Body of pancreas (tissue), 4 donors: ENCODE data around the gene CDC25B. TPM values are rescaled to one million over a fixed set of nuclear protein-coding genes. Genes with fewer than 3 reads are reported as not detected.

ENCODE experiments used
- ATAC-seq: fragments of 150-250 bp; one replicate; pipeline ENCODE4 v1.9.1; 2016
- DNase-seq, 4 donors: peaks; one replicate each; pipeline ENCODE4 v3.0.0-alpha.2; 2019
- H3K27ac ChIP-seq, 4 donors: fragments of 200-600 bp; sonication (generic); 1 replicate in 3 of 4; 2 replicates in 1 of 4; pipeline versions ENCODE4 v1.5.1 to v1.6.1; 2016 to 2019; ENCODE audit warnings: mild to moderate bottlenecking in 1 of 4, mixed read lengths in 1 of 4, moderate library complexity in 1 of 4
- H3K27me3 ChIP-seq, 2 donors: fragments of 200-600 bp; sonication (generic); one replicate each; pipeline ENCODE4 v1.6.0; 2016; ENCODE audit warnings: mild to moderate bottlenecking in 1 of 2
- H3K36me3 ChIP-seq, 2 donors: fragments of 200-600 bp; sonication (generic); replicated peaks in 1 of 2; 2 replicates each; pipeline ENCODE4 v1.5.1; 2016; ENCODE audit warnings: low read depth in 2 of 2; ENCODE audit not compliant: insufficient read depth in 1 of 2
- H3K4me1 ChIP-seq: fragments of 200-600 bp; sonication (generic); one replicate; pipeline ENCODE4 v1.6.0; 2016
- H3K4me3 ChIP-seq, 2 donors: fragments of 200-600 bp; sonication (generic); 1 replicate in 1 of 2; 2 replicates in 1 of 2; pipeline ENCODE4 v1.5.1; 2016 to 2019
- H3K9me3 ChIP-seq, 3 donors: fragments of 200-600 bp; sonication (generic); 1 replicate in 2 of 3; 2 replicates in 1 of 3; pipeline ENCODE4 v1.5.1; 2016
- CTCF ChIP-seq, 7 experiments: fragments of 450-650 bp in 4 of 7; fragments of 200-600 bp in 3 of 7; sonication (generic) in 3 of 7; IDR thresholded peaks; one replicate each; pipeline ENCODE4 v1.5.1; 2016 to 2019; ENCODE audit warnings: antibody characterized with exemption in 7 of 7
- POLR2A ChIP-seq, 3 donors: fragments of 450-650 bp; IDR thresholded peaks; one replicate each; pipeline ENCODE4 v1.6.1; 2016; ENCODE audit warnings: antibody characterized with exemption in 3 of 3, mild to moderate bottlenecking in 2 of 3
- WGBS, 2 donors: methylation state at CpG; one replicate each; pipeline ENCODE4 v1.1.5; 2017; 5-methylcytosine and 5-hydroxymethylcytosine counted together
- intact Hi-C: fragments of 100-400 bp; cut with DNase I; formaldehyde crosslinking; loops from one replicate; pipeline ENCODE4 v1.15.1; 2023
- total RNA-seq, 2 donors: library from RNA; depleted of rRNA; stranded (reverse); fragments of >200 nt; gene quantifications; one replicate each; pipeline ENCODE4 v1.1.0, GENCODE V29; 2016

Gene CDC25B
- total RNA-seq, 2 donors from 2014 or later, result 8.8 to 22.7 TPM

GRCh38 chr20:3819411-3820047 lies 23.4 kb downstream of the CDC25B start:
- DNase-seq (no peak), ATAC-seq (no peak)
- H3K27ac ChIP-seq, result peak overlapping the region; percentile 95 to 100 (median 100)
- WGBS, 2 donors, result 56 to 66% methylated on average over 16 to 19 of the region's 20 CpGs
- H3K27me3 ChIP-seq, result no peaks in the 10 kb centered on the region
- no peaks in the 10 kb centered on the region for H3K9me3 ChIP-seq
- intact Hi-C loops, result loop anchor here (5.0 kb wide), 1 partner anchor 32 kb away; the partner anchor contains the start of gene CENPB
- TF ChIP-seq CTCF (IDR thresholded peaks at IDR 0.05), result no peak
- no peak for TF ChIP-seq POLR2A (IDR thresholded peaks at IDR 0.05)
- peaks cover 0 to 13% of the 10 kb centered on the region in 2 donors for H3K36me3 ChIP-seq
- peak overlapping the region in 1 of 2 donors; percentile 50 for H3K4me3 ChIP-seq
- H3K4me1 ChIP-seq, result peaks cover 37% of the 10 kb centered on the region

GRCh38 chr20:3820048-3820900 lies 24.2 kb downstream of the CDC25B start, which contains the start of gene AP5S1:
AP5S1 (plus strand) TSS chr20:3820547; CDS start chr20:3822118, 1,571 bp downstream.
- intact Hi-C loops, result loop anchor here (5.0 kb wide), 1 partner anchor 33 kb away; the partner anchor contains the start of gene CENPB
- DNase-seq, result peak; percentile 97 to 99 (median 98)
- WGBS, 2 donors, result 0% methylated on average over 3 to 66 of the region's 96 CpGs
- Histone ChIP-seq H3K4me3 (peak within 1 kb of the TSS; percentile 42 to 50), H3K4me1 (peaks cover 37% of the 10 kb centered on the region), H3K9me3 (no peaks in the 10 kb centered on the region), H3K27me3 (no peaks in the 10 kb centered on the region), H3K36me3 (peaks cover 0 to 17% of the 10 kb centered on the region in 2 donors), H3K27ac (peak within 1 kb of the TSS; percentile 95 to 100 (median 100))
- TF ChIP-seq CTCF (IDR thresholded peaks at IDR 0.05), result peak; percentile 98 to 99 (median 99)
- TF ChIP-seq POLR2A (IDR thresholded peaks at IDR 0.05), result peak; percentile 64 to 77 (median 75)
- peak; percentile 83 for ATAC-seq

- no peaks in the 10 kb centered on the region for H3K9me3 ChIP-seq
- H3K36me3 ChIP-seq, result peaks cover 0 to 17% of the 10 kb centered on the region in 2 donors
- peaks cover 37% of the 10 kb centered on the region for H3K4me1 ChIP-seq
- TF ChIP-seq POLR2A (IDR thresholded peaks at IDR 0.05), result no peak
- no peak for TF ChIP-seq CTCF (IDR thresholded peaks at IDR 0.05)
- peak overlapping the region; percentile 95 to 100 (median 100) for H3K27ac ChIP-seq
- H3K4me3 ChIP-seq, result peak overlapping the region; percentile 27 to 42
- intact Hi-C loops, result loop anchor here (5.0 kb wide), 1 partner anchor 34 kb away; the partner anchor contains the start of gene CENPB
- DNase-seq (no peak), ATAC-seq (no peak)
- H3K27me3 ChIP-seq, result no peaks in the 10 kb centered on the region
- 34 to 37% methylated on average over 20 of the region's 20 CpGs for WGBS, 2 donors
Measured at GRCh38 chr20:3820901-3821727, 25.0 kb downstream of the CDC25B start.

GRCh38 chr20:3821996-3822395 lies 25.9 kb downstream of the CDC25B start:
- no peak overlapping the region for H3K4me3 ChIP-seq
- H3K36me3 ChIP-seq, result peaks cover 0 to 17% of the 10 kb centered on the region in 2 donors
- WGBS, 2 donors, result 89 to 95% methylated on average over 14 of the region's 14 CpGs
- no peak for TF ChIP-seq CTCF (IDR thresholded peaks at IDR 0.05)
- no peak for TF ChIP-seq POLR2A (IDR thresholded peaks at IDR 0.05)
- no peak overlapping the region for H3K27ac ChIP-seq
- no peaks in the 10 kb centered on the region for H3K27me3 ChIP-seq
- H3K9me3 ChIP-seq, result no peaks in the 10 kb centered on the region
- ATAC-seq, result no peak
- DNase-seq, result no peak
- peaks cover 37% of the 10 kb centered on the region for H3K4me1 ChIP-seq
- intact Hi-C loops, result loop anchor here (5.0 kb wide), 1 partner anchor 35 kb away; the partner anchor contains the start of gene CENPB
